ENCODE measurements around the gene R3HDM2. TPM values are rescaled to one million over a fixed set of nuclear protein-coding genes. Genes with fewer than 3 reads are reported as not detected.

Gene R3HDM2
- total and polyA plus RNA-seq, 2 of the 13 experiments (the other 11 are each of a cell fraction or from before 2014, with no cell fraction given), result 11.1 to 23.5 TPM

DNA sequence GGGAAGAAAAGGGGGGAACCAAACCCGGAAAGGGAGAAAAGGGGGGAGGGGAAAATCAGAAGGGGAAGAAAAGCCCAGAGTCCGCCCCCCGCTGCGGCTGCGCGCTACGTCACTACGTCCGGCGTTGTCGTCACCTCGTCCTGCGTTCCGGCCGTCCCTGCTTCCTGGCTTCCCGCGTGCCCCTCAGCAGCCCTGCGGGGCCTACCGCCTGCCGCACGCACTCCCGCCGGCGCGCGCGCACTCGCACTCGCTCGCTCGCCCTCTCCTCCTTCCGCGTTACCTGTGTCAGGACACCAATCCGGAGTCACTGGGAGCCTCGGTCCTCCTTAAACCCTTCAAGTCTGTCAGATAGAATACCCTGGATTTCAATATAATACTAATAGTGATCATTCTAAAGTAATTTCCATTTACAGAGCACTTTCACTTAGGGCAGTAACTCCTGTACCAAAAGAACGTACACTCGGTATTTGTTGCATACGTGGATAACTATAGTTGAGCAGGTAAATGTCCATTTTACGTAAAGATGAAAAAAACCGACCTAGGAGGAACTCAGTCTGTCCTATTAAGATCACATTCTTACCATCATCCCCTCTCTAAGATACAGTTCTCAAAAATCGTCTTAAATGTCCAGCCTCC, at the start of gene R3HDM2 (continued):
- TF ChIP-seq NR3C1 (CRISPR knock-in tag; IDR thresholded peaks at IDR 0.05) (no peak), FOXM1 (CRISPR knock-in tag; IDR thresholded peaks at IDR 0.05) (no peak), SRF (IDR thresholded peaks at IDR 0.05; ENCODE audit: low read depth, low read length) (no peak), THAP11 (CRISPR knock-in tag; IDR thresholded peaks at IDR 0.05) (peak; percentile 86), SOX13 (IDR thresholded peaks at IDR 0.05) (no peak), SOX13 (CRISPR knock-in tag; conservative IDR thresholded peaks at IDR 0.05 in 1 of 2, IDR thresholded peaks at IDR 0.05 in 1 of 2) (peak in 1 of 2 experiments; percentile 53; a peak in 2 of 4 replicates), ISL2 (CRISPR knock-in tag; IDR thresholded peaks at IDR 0.05) (peak; percentile 57), POGZ (CRISPR knock-in tag; IDR thresholded peaks at IDR 0.05) (peak; percentile 71; the same call in 1 of the 2 replicates), FOSL2 (CRISPR knock-in tag; IDR thresholded peaks at IDR 0.05) (peak; percentile 53), ZNF883 (CRISPR knock-in tag; IDR thresholded peaks at IDR 0.05; ENCODE audit: not compliant biosample characterization) (no peak), NR2C2 (CRISPR knock-in tag; IDR thresholded peaks at IDR 0.05; ENCODE audit: borderline replicate concordance) (no peak; the same call in 1 of the 2 replicates), ERF (CRISPR knock-in tag; IDR thresholded peaks at IDR 0.05) (peak; percentile 87), ZNF253 (CRISPR knock-in tag; IDR thresholded peaks at IDR 0.05; ENCODE audit: borderline replicate concordance) (no peak)
- TF ChIP-seq, protein P1, sequence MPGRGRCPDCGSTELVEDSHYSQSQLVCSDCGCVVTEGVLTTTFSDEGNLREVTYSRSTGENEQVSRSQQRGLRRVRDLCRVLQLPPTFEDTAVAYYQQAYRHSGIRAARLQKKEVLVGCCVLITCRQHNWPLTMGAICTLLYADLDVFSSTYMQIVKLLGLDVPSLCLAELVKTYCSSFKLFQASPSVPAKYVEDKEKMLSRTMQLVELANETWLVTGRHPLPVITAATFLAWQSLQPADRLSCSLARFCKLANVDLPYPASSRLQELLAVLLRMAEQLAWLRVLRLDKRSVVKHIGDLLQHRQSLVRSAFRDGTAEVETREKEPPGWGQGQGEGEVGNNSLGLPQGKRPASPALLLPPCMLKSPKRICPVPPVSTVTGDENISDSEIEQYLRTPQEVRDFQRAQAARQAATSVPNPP (CRISPR knock-in tag; IDR thresholded peaks at IDR 0.05), result peak; percentile 43; the same call in 1 of the 2 replicates
- TF ChIP-seq, protein P2, sequence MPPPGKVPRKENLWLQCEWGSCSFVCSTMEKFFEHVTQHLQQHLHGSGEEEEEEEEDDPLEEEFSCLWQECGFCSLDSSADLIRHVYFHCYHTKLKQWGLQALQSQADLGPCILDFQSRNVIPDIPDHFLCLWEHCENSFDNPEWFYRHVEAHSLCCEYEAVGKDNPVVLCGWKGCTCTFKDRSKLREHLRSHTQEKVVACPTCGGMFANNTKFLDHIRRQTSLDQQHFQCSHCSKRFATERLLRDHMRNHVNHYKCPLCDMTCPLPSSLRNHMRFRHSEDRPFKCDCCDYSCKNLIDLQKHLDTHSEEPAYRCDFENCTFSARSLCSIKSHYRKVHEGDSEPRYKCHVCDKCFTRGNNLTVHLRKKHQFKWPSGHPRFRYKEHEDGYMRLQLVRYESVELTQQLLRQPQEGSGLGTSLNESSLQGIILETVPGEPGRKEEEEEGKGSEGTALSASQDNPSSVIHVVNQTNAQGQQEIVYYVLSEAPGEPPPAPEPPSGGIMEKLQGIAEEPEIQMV (CRISPR knock-in tag; IDR thresholded peaks at IDR 0.05; ENCODE audit: low read depth), result no peak
- TF ChIP-seq, protein P3, sequence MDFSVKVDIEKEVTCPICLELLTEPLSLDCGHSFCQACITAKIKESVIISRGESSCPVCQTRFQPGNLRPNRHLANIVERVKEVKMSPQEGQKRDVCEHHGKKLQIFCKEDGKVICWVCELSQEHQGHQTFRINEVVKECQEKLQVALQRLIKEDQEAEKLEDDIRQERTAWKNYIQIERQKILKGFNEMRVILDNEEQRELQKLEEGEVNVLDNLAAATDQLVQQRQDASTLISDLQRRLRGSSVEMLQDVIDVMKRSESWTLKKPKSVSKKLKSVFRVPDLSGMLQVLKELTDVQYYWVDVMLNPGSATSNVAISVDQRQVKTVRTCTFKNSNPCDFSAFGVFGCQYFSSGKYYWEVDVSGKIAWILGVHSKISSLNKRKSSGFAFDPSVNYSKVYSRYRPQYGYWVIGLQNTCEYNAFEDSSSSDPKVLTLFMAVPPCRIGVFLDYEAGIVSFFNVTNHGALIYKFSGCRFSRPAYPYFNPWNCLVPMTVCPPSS (IDR thresholded peaks at IDR 0.05), result no peak
- TF ChIP-seq, protein P4, sequence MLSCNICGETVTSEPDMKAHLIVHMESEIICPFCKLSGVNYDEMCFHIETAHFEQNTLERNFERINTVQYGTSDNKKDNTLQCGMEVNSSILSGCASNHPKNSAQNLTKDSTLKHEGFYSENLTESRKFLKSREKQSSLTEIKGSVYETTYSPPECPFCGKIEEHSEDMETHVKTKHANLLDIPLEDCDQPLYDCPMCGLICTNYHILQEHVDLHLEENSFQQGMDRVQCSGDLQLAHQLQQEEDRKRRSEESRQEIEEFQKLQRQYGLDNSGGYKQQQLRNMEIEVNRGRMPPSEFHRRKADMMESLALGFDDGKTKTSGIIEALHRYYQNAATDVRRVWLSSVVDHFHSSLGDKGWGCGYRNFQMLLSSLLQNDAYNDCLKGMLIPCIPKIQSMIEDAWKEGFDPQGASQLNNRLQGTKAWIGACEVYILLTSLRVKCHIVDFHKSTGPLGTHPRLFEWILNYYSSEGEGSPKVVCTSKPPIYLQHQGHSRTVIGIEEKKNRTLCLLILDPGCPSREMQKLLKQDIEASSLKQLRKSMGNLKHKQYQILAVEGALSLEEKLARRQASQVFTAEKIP (CRISPR knock-in tag; IDR thresholded peaks at IDR 0.05; ENCODE audit: borderline replicate concordance), result no peak
- TF ChIP-seq, protein P5, sequence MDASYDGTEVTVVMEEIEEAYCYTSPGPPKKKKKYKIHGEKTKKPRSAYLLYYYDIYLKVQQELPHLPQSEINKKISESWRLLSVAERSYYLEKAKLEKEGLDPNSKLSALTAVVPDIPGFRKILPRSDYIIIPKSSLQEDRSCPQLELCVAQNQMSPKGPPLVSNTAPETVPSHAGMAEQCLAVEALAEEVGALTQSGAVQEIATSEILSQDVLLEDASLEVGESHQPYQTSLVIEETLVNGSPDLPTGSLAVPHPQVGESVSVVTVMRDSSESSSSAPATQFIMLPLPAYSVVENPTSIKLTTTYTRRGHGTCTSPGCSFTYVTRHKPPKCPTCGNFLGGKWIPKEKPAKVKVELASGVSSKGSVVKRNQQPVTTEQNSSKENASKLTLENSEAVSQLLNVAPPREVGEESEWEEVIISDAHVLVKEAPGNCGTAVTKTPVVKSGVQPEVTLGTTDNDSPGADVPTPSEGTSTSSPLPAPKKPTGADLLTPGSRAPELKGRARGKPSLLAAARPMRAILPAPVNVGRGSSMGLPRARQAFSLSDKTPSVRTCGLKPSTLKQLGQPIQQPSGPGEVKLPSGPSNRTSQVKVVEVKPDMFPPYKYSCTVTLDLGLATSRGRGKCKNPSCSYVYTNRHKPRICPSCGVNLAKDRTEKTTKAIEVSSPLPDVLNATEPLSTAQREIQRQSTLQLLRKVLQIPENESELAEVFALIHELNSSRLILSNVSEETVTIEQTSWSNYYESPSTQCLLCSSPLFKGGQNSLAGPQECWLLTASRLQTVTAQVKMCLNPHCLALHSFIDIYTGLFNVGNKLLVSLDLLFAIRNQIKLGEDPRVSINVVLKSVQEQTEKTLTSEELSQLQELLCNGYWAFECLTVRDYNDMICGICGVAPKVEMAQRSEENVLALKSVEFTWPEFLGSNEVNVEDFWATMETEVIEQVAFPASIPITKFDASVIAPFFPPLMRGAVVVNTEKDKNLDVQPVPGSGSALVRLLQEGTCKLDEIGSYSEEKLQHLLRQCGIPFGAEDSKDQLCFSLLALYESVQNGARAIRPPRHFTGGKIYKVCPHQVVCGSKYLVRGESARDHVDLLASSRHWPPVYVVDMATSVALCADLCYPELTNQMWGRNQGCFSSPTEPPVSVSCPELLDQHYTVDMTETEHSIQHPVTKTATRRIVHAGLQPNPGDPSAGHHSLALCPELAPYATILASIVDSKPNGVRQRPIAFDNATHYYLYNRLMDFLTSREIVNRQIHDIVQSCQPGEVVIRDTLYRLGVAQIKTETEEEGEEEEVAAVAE (CRISPR knock-in tag; IDR thresholded peaks at IDR 0.05; ENCODE audit: borderline replicate concordance), result no peak; the same call in 1 of the 2 replicates
